HG03520 (cell line): ENCODE data around the gene THPO.

Experiments used
- ATAC-seq: cut with Tn5 transposase; IDR thresholded peaks from one replicate; pipeline ENCODE4 v1.9.1; 2021; ENCODE audit warnings: mild to moderate bottlenecking, moderate library complexity; ENCODE audit not compliant: unreplicated experiment

Gene THPO

GRCh38 chr3:184335291-184335660 is 42.7 kb downstream of the THPO start:
- no peak for ATAC-seq

- ATAC-seq, result no peak
Observed at GRCh38 chr3:184334470-184335158, 43.4 kb downstream of the THPO start.

DNA sequence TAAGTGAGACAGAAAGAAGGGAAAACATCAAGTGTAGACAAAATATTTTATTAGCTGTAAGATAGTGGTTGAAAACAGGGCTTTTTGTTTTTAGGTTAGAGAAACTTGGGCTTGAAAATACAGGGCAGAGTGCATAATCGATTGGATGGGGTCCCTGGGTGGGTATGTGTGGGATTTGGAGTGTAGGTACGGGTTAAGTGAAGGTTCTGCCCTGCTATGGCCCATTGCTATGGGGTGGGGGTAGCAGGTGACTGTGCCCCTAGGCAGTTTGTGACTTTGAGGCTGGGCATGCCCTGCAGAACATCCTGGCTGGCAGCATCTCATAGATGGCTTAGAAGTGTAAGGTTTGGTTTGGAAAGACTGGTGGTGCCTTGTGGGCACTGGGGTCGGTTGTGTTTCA is 44.3 kb downstream of the THPO start:
- ATAC-seq, result no peak

- ATAC-seq, result no peak
Observed at GRCh38 chr3:184333190-184333589, 44.8 kb downstream of the THPO start.

GRCh38 chr3:184332370-184333090 is 45.5 kb downstream of the THPO start:
- ATAC-seq, result no peak

DNA sequence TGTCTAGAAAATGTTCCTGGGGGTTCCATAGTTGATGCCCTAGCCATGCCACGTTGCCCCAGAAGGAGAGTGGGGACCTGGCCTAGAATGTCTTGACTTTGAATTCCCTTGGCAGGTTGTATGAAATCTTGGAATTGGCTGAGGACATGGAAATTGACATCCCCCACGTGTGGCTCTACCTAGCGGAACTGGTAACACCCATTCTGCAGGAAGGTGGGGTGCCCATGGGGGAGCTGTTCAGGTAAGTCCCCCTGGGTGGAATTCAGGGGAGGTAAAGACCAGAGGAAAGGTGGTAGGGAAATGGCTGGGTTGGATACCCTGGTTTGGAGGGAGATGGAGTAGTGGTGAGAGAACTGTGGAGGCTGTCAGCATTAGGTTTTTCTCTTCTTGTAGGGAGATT is 49.5 kb downstream of the THPO start:
- ATAC-seq, result no peak

GRCh38 chr3:184327171-184327570 is 50.8 kb downstream of the THPO start:
- ATAC-seq, result no peak

DNA sequence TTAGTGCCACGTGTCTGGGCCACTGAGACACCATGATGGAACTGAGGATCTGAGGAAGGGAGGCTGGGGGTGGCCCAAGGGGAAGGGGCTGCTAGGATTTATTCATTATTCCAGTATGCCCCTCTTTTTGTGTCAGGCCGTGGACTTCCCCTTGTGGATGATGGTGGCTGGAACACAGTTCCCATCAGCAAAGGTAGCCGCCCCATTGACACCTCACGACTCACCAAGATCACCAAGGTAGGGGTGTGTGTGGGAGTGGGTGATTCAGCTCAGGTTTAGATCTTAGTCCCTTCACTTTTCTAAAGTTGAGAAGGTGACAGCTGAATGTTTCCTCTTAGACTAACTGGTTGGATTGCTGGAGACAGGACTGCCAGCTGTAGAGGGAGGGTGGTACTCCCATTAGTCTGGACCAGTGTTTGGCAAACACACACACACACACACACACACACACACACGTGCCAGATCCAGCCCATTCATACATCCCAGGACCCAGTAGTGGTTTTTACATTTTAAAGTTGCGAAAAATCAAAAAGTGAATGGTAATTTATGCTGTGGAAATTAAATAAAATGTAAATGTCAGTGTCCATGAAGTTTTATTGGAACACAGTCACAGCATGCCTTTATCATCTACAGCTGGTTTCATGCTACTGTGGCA is 52.2 kb downstream of the THPO start:
- ATAC-seq, result no peak

DNA sequence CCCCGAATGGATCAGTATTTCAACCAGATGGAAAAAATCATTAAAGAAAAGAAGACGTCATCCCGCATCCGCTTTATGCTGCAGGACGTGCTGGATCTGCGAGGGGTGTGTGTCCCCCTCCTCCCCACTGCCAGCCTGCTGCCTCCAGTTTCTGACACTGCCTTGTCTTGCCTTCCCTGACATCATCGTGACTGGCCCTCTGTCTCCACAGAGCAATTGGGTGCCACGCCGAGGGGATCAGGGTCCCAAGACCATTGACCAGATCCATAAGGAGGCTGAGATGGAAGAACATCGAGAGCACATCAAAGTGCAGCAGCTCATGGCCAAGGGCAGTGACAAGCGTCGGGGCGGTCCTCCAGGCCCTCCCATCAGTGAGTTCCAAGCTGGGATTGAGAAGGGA is 52.7 kb downstream of the THPO start:
- ATAC-seq, result no peak

- ATAC-seq, result no peak
Observed at GRCh38 chr3:184323696-184324095, 54.3 kb downstream of the THPO start.

DNA sequence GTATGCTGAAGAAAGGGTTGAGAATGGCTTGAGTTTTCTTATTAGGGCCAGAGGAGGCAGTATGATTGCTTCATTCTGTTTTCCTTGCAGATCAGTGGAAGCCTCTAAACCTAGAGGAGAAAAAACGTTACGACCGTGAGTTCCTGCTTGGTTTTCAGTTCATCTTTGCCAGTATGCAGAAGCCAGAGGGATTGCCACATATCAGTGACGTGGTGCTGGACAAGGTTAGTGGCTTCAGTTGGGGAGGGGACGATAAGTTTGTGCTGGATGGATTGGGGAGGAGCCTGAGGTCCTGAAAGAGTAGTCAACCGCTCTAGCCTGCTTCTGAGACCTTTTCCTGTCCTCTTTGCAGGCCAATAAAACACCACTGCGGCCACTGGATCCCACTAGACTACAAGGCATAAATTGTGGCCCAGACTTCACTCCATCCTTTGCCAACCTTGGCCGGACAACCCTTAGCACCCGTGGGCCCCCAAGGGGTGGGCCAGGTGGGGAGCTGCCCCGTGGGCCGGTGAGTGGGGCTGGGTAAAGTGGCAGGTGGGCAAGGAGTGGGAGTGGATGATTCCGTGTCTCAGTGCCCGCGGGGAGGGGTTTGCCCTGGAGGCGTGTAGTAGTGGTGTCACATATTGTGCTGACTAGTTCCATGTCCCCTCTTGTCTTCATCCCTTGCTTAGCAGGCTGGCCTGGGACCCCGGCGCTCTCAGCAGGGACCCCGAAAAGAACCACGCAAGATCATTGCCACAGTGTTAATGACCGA is 55.1 kb downstream of the THPO start:
- no peak for ATAC-seq
